ENCODE data around the gene ADCY10.

DNA sequence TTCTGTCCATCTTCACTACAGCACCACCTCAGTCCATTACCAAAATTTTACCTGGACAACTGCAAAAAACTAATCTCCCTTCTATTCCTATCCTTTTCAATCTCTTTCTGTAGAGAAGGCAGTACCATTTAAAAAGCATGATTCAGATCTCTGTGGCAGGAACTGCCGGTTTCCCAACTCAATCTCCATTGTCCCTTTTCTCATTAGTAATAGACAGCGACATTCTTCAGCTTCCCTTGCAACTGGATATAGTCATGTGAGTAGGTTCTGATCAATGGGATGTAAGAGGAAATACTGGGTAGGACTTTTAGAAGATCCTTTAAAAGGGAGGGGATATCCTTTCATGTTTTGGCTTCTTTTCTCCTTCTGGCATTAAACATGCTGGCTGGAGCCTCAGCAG lies 74.9 kb downstream of the ADCY10 start:
- TF ChIP-seq, protein P1, sequence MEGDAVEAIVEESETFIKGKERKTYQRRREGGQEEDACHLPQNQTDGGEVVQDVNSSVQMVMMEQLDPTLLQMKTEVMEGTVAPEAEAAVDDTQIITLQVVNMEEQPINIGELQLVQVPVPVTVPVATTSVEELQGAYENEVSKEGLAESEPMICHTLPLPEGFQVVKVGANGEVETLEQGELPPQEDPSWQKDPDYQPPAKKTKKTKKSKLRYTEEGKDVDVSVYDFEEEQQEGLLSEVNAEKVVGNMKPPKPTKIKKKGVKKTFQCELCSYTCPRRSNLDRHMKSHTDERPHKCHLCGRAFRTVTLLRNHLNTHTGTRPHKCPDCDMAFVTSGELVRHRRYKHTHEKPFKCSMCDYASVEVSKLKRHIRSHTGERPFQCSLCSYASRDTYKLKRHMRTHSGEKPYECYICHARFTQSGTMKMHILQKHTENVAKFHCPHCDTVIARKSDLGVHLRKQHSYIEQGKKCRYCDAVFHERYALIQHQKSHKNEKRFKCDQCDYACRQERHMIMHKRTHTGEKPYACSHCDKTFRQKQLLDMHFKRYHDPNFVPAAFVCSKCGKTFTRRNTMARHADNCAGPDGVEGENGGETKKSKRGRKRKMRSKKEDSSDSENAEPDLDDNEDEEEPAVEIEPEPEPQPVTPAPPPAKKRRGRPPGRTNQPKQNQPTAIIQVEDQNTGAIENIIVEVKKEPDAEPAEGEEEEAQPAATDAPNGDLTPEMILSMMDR (IDR thresholded peaks at IDR 0.05 in 4 of 5, conservative IDR thresholded peaks at IDR 0.05 in 1 of 5): no peak
- TF ChIP-seq POLR2A (IDR thresholded peaks at IDR 0.05): no peak

All from gastrocnemius medialis (tissue), 4 donors.